HG03159 (cell line): ENCODE data around the gene CCDC92.
"Not testable (repeated sequence)": the region's sequence is repeated elsewhere in the genome, so short reads cannot be mapped to it uniquely, and the experiment has no call there.

Experiments used
- ATAC-seq: cut with Tn5 transposase; IDR thresholded peaks from one replicate; pipeline ENCODE4 v1.9.1; 2021; ENCODE audit warnings: mild to moderate bottlenecking, moderate library complexity; ENCODE audit not compliant: unreplicated experiment

CCDC92 gene

GRCh38 chr12:123911672-123912409 lies 60.8 kb downstream of the CCDC92 start:
- not testable (repeated sequence) for ATAC-seq

DNA sequence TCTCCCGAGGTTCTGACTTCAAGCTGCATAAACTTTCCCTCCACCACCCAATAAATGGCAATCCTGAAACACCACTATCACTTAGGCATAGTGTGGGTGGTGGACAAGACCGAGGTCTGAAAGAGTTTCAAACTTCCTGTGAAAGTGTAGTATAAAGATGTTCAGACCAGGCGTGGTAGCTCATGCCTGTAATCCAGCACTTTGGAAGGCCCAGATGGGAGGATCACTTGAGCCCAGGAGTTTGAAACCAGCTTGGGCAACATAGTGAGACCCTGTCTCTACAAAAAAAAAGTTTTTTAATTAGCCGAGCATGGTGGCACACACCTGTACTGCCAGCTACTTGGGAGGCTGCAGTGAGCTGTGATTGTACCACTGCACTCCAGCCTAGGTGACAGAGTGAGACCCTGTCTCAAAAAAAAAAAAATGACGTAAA lies 61.9 kb downstream of the CCDC92 start:
- ATAC-seq = no peak

- no peak for ATAC-seq
These were observed 62.6 kb downstream of the CCDC92 start for GRCh38 chr12:123910057-123910456.

GRCh38 chr12:123908884-123909725 lies 63.5 kb downstream of the CCDC92 start:
- no peak for ATAC-seq

GRCh38 chr12:123907726-123908476 lies 64.7 kb downstream of the CCDC92 start:
- ATAC-seq = no peak

- no peak for ATAC-seq
These were observed 65.8 kb downstream of the CCDC92 start for GRCh38 chr12:123906711-123907420.

GRCh38 chr12:123905319-123905925 lies 67.2 kb downstream of the CCDC92 start:
- no peak for ATAC-seq

DNA sequence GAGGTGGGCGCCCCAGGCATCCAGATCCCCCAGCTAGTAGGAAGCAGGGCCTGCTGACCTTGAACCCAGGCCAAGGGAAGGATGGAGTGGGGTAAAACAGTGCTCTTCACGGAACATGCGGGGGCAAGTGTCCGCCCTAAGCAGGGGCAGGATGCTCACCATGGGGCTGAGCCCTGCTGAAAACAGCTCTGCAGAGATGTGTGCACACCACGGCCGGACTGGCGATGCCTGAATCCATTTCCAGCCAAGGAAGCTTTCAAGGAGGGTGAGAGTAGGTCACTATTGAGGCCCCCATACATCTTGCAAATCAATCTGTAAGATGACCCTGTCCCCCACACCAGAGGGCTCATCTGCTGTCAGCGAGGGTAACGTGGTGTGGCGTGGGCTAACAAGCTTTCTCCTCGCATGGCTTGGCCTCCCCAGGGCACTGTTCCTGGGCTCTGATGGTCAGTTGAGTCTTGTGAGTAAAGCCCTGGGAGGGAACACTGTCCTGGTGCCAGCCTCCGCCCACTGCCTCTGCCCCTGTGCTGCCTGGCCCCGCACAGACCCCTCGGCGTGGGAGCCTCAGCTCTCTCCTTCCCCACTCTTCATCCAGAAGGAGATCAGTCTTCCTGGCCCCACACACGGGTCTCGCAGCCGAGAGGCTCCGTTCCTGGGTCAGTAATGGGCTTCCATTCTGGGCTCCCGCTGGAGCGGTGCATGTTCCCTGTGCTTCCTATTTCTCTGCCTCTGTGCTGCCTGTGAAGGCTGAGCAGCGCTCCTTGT lies 69.1 kb downstream of the CCDC92 start:
- no peak for ATAC-seq

- no peak for ATAC-seq
These were observed 69.8 kb downstream of the CCDC92 start for GRCh38 chr12:123902821-123903220.

DNA sequence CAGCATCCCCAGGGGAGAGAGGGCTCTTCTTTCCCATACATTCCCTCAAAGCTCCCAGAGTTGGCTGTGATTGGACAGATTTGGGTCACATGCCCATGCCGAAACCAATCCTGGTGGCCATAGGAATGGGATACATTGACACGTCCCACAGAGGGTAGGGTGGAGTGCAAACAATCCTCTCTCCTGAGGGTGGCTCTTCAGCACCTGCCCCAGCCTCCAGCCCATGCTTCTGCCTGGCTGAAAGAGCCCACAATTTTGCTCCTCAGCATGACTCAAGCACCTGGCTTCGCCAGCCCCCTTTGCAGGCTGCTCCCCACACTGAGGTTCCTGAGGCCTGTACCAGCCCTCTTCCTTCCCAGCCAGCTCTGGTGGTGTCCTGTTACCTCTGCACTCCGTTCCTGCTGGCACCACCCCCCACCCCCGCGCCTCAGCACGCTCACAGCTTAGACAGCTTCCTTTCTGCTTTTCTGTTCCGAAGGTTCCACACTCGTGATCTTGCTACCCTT lies 71.7 kb downstream of the CCDC92 start:
- ATAC-seq = no peak

GRCh38 chr12:123899368-123899767 lies 73.3 kb downstream of the CCDC92 start:
- ATAC-seq = no peak

DNA sequence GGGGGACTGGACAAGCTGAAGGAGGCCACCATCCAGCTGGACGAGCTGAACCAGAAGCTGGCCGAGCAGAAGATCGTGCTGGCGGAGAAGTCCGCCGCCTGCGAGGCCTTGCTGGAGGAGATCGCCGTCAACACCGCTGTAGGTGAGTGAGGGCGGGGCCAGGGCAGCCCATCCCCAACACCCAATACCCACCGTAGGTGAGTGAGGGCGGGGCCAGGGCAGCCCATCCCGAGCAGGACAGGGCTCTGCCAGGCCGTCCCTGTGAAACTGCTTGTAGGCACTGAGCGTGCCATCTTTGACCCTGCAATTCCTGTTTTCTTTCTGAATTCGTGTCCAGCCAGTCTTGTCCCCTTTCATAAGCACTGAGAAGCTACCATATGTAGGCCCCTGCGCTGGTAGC lies 74.0 kb downstream of the CCDC92 start:
- no peak for ATAC-seq

GRCh38 chr12:123897221-123897620 lies 75.4 kb downstream of the CCDC92 start:
- ATAC-seq = no peak

- ATAC-seq = no peak
These were observed 75.9 kb downstream of the CCDC92 start for GRCh38 chr12:123896767-123897166.

- ATAC-seq = no peak
These were observed 77.2 kb downstream of the CCDC92 start for GRCh38 chr12:123895451-123895850.

- ATAC-seq = no peak
These were observed 77.7 kb downstream of the CCDC92 start for GRCh38 chr12:123894823-123895345.

GRCh38 chr12:123893276-123893675 lies 79.4 kb downstream of the CCDC92 start:
- no peak for ATAC-seq

DNA sequence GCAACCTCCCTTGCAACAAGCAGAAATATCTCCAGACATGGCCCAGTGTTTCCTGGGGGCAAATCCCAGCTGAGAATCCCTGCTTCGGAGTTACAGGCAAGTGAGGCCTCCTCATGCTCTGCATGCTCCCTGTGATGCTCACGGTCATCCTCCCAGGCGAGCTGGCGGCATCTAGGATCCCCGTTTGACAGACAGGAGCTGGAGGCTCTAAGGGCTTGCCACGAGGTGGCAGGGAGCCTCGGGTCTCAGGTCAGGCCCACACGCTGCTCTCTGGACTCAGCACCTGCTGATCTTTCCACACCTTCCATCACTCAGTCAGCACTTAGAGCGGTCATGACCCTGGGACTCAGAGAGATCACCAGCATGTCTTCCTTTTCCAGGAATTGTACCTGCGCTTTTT lies 79.8 kb downstream of the CCDC92 start:
- no peak for ATAC-seq

DNA sequence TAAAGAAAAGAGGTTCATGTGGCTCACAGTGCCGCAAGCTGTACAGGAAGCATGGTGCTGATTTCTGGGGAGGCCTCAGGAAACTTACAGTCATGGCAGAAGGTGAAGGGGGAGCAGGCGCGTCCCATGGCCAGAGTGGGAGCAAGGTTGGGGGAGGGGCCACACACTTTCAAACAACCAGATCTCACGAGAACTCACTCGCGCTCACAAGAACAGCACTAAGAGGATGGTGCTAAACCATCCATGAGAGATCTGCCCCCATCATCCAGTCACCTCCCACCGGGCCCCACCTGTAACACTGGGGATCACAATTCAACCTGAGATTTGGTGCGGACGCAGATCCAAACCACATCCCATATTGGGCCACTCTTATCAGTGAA lies 80.5 kb downstream of the CCDC92 start:
- ATAC-seq = no peak
